NK-92 (cell line): ENCODE results near the gene REV3L.

ENCODE experiments used
- DNase-seq: peaks from one replicate; lab custom pipeline; 2025; ENCODE audit not compliant: unreplicated experiment; lab: John Stamatoyannopoulos, UW

REV3L gene

DNA sequence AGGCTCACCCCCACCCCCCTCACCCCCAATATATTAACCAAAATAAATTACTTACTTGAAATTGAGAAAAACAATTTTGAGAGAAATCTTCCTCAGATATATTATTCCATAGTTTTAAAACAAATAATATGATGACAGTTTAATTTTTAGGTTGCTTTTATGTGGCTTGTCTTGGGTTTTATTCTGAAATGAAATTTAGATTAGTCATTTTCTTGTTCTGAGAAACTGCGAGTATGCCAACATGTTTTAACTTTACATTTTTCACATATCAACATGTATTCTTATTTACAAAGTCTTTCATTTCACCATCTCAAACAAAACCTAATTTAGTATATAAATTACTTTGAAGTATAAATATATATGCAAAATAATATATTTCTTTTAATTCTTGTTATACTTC, 11.1 kb downstream of the REV3L start:
- no peak for DNase-seq

GRCh38 chr6:111471533-111471932, 11.5 kb downstream of the REV3L start:
- DNase-seq, result no peak

DNA sequence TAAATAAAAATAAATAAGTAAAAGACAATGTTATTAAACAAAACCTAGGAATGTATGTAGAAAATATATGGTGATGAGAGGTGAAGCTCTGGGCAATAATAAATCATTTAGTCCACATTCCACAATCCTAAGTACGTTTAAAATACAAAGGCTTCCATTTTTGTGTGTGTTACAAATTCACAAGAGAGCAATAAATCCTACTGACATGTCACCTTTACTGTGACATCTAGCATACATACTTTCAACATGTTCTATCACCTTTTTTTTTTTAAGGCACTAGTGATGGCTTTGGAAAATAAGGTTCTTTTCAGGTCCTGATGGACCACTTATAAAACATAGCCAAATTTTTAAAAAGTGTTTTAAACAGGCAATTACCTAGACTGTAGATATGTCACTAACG, 12.0 kb downstream of the REV3L start:
- no peak for DNase-seq

DNA sequence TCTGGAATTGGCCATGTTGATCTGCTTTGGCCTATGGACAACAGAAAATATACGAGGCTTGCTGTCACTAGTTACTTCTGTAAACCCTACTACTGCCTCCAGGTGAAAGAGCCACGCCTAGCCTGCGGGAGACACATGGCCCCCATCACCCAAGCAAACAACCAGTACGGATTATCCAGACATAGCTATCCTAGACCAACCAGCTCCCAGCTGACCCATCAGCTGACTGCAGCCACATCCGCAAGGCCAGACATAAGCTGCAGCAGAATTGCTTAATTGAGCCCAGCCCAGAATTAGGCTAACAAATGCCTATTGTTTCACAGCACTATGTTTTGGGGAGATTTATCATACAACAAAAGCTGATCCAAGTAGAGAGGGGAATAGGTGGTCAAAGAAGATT, 13.5 kb downstream of the REV3L start:
- no peak for DNase-seq

DNA sequence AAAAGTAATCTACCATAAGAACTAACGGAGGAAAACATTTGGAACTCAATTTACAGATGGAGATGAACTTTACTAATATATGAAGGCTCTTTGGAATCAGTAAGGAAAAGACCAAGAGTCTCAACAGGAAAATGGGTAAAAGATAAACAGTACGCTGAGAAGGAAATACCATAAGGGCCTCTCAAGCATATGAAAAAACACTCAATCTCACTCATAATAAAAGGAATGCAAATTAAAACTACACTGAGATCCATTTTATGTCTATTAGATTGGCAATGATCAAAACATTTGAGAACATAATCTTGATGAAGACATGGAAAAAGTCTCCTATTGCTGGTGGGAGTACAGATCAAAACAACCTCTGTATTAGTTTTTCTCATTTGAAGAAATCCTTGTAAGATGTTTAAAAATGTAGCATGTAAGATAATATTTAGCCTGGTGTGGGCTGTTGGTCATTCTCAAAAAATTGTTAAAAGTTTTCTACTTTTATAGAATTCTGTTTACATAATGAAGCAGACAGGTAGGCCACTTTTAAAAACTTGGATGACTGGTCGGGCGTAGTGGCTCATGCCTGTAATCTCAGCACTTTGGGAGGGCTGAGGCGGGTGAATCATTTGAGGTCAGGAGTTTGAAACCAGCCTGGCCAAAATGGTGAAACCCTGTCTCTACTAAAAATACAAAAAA, 14.5 kb downstream of the REV3L start:
- no peak for DNase-seq

GRCh38 chr6:111464184-111464583, 18.8 kb downstream of the REV3L start:
- DNase-seq, result no peak

GRCh38 chr6:111462770-111463391, 20.1 kb downstream of the REV3L start:
- no peak for DNase-seq

- no peak for DNase-seq
Measured at GRCh38 chr6:111461860-111462259, 21.2 kb downstream of the REV3L start.

GRCh38 chr6:111458670-111459232, 24.3 kb downstream of the REV3L start:
- DNase-seq, result no peak

DNA sequence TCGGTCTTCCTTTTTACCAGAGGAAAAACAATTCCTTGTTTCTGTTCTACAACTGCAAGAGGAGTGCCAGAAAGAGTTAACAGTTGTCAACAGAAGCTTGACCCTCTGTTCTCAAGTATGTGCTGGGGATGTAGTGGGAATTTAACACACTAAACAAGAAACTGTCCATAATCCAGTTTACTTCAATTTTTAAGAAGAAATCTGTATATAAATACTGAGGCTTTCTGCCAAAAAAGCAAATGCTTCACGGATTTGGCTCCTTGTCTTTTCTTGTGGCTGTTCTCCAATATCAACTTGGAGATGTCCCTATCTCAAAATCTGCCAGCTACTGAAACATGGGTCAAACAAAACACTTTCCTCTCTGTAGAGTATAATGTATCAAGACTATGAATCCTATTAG, 26.8 kb downstream of the REV3L start:
- no peak for DNase-seq

DNA sequence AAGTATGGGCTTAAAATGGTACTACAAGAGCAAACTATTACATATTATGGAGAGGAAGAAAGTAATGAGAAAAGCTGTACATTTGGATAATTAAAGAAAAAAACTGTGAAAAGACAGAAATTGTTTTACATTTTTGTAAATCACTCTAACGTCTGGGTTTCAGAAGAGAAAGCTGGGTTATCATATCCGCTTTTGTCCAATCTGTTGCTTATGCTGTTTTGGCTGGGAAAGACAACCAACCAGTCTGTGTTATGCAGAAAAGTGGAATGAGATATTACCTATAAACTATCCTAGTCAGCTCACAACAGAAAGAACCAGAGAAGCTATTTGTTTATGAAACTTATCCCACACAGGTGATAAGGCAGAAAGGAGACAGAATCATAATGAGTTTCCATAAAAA, 32.4 kb downstream of the REV3L start:
- no peak for DNase-seq

DNA sequence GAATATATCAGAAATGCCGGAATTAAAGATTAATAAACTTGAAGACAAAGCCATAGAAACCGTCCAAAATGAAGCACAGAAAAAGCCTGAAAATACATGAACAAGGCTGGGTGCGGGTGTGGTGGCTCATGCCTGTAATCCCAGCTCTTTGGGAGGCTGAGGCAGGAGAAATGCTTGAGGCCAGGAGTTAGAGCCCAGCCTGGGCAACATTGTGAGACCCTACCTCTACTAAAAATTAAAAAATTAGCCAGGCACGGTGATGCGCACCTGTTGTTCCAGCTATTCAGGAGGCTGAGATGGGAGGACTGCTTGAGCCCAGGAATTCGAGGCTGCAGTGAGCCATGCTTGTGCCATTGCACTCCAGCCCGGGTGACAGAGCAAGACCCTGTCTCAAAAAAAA, 32.9 kb downstream of the REV3L start:
- no peak for DNase-seq

DNA sequence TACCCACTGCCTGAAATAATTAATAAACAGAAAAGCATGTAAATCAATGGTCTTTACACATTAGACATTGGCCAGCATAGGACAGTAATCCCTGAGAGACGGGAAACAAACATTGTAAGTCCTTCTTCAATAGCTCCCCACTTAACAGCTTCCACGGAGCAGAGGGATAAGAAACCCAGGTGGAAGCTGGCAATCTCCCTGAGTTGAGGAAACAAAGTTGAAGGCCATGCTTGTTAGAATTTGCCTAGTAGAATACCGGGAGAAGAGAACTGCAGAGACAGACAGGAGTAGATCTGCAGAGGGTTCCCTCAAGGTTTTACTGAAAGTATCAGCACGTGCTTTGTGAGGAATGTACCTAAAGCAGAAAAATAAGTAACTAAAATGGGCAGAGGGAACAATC, 33.9 kb downstream of the REV3L start:
- no peak for DNase-seq

DNA sequence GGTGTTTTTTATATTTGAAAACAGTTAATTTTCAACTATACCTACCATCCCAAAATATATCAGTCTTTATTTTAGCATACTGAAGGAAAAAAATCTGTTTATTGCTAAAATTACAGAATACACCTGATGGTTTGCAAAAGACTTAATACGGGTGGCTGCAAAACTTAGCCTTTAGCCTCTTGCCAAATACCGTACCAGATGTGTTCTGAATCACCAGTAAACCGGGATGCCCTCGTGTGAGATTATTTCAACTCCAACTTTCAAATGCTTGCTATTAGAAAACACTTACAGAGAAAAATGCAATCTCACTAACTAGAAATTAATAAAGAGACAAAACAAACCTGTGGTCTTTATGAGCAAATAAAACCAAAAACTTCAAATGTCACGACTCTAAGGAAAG, 36.0 kb downstream of the REV3L start:
- DNase-seq, result no peak

- DNase-seq, result no peak
Measured at GRCh38 chr6:111445861-111446267, 37.2 kb downstream of the REV3L start.

GRCh38 chr6:111444794-111445193, 38.2 kb downstream of the REV3L start:
- no peak for DNase-seq

GRCh38 chr6:111441678-111442243, 41.3 kb downstream of the REV3L start:
- DNase-seq, result no peak

- no peak for DNase-seq
Measured at GRCh38 chr6:111439171-111439570, 43.8 kb downstream of the REV3L start.

DNA sequence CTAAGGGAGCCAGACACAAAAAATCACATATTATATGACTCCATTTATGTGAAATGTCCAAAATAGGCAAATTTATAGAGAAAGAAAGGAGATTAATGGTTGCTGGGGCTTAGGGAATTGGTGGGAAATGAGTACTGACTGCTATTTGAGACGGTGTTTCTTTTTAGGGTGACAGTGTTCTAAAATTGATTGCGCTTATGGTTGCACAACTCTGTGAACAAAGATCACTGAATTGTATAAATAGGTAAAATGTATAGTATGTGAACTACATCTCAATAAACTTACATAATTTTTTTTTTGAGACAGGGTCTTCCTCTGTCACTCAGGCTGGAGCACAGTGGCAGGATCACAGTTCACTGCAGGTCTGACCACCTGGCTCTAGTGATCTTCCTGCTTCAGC, 45.4 kb downstream of the REV3L start:
- no peak for DNase-seq

DNA sequence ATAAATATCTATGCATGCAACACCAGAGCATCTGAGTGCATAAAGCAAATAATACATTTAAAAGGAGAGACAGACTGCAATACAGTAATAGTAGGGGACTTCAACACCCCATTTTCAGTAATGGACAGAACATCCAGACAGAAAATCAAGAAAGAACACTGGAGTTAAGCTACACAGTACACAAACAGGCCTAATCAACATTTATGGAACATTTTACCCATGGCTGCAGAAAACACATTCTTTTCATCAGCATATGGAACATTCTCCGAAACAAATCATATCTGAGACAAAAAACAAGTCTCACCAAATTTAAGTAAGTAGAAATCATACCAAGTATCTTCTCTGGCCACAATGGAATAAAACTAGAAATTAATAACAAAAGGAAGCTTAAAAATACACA, 50.5 kb downstream of the REV3L start:
- DNase-seq, result no peak

DNA sequence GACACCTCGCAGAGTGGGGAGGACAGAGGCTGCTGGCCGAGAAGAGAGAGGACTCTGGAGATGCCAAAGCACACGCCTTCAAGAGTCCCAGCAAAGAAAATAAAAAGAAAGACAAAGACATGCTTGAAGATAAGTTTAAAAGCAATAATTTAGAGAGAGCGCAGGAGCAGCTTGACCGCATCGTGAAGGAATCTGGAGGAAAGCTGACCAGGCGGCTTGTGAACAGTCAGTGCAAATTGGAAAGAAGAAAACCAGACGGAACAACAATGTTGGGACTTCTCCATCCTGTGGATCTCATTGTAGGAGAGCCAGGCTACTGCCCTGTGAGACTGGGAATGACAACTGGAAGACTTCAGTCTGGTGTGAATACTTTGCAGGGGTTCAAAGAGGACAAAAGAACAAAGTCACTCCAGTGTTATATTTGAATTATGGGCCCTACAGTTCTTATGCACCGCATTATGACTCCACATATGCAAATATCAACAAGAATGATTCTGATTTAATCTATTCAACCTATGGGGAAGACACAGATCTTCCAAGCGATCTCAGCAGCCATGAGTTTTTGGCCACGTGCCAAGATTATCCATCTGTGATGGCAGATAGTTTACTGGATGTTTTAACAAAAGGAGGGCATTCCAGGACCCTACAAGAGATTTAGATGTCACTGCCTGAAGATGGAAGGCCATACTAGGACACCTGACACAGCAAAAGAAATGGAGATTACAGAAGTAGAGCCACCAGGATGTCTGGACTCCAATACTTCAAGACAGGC, 52.2 kb downstream of the REV3L start:
- DNase-seq, result no peak

- DNase-seq, result no peak
Measured at GRCh38 chr6:111429571-111429970, 53.4 kb downstream of the REV3L start.
